HG03378 (cell line): ENCODE measurements around the gene XAF1.
"Not testable (repeated sequence)": the region's sequence is repeated elsewhere in the genome, so short reads cannot be mapped to it uniquely, and the experiment has no call there.

Experiments used
- ATAC-seq: cut with Tn5 transposase; IDR thresholded peaks from one replicate; pipeline ENCODE4 v1.9.1; 2021; ENCODE audit warnings: mild to moderate bottlenecking, moderate library complexity; ENCODE audit not compliant: unreplicated experiment

The XAF1 gene

DNA sequence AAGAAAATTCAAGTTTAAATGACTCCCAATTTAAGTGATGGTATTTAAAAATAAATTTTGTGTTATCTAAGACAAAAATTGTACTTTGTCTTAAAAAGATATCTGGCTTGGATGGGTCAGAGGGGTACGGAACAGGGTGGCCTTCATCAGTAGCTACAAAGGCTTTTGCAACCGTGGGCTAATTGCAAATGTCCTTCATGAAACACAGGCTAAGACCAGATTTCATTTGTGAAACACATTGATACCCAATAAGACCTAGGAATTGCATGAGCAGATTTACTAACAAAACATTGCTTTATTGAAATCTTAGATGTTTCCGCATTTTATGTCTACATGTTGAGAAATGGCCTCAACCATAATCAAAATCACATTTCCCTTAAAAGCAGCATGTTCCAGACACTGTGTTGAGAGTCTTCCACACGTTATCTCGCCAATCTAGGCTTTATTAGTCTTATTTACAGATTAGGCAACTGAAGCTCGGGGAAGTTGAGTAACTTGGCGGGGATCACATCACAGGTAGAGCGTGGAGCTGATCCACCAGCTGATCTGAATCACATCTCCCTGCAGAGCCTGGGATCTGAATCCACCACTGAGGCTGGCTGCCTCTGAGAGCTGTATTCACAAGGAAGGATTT, 42.0 kb downstream of the XAF1 start:
- no peak for ATAC-seq

DNA sequence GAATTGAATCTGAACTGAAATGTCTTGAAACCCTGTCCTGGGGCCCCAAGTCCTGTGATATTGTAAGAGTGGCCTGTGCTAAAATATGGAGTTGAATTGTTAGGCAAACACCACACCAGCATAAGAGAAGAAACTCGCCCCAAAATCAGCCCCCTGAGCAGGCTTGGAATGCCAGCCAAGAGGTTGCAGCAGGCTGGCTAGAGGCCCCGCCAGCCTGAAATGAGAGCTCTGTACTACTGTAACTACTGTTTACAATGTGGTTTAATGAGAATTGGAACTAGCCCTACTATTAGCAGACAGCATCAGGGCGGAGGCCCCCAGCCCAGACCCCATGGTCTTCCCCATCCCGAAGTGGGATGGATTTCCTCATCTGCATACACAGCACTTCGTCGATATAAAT, 43.9 kb downstream of the XAF1 start:
- no peak for ATAC-seq

DNA sequence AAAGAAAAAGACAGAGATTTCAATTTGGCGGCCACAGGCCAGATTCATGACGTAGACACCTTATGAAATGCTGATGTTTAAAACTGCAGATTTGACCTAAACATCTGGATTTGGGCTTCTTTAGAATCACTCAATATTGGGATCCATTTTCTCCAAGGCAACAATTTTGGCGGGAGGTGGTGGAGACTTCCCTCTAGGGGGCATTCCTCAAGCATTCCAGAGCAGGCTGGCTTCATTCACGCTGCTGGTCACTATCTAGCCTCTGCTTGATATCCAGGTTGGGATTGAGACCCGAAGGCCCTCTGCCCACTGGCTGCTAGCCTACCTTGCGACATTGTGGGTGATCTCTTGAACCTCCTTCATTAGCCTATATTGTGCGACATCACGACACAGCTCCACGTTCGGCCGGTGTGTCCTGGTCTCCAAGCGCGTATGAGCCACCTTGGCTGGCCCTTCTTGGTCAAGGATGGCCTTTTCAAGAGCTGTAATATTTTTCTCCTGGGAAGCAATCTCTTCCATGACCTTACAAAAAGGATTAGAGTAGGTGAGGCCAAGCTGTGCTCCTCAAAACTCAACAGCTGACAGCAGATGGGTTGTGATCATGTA, 44.7 kb downstream of the XAF1 start:
- ATAC-seq, result no peak

DNA sequence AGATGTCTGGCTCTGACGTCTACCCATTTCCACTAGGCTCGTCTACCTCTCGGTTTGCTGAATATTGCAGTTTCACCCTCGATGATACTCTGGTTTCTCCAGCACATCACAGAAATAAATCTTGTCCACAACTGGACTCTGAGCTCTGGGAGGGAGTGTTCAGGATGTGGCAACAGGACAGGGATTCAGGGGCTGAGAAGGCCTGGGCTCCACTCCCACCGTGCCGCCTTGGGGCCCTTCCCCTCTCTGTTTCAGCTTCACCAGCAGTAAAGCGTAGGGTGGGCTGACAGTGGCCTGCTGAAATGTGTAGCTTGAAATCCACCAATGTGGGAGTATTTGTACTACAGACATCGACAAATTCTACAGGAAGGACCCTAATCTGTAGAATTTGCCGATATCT, 55.7 kb downstream of the XAF1 start:
- no peak for ATAC-seq

DNA sequence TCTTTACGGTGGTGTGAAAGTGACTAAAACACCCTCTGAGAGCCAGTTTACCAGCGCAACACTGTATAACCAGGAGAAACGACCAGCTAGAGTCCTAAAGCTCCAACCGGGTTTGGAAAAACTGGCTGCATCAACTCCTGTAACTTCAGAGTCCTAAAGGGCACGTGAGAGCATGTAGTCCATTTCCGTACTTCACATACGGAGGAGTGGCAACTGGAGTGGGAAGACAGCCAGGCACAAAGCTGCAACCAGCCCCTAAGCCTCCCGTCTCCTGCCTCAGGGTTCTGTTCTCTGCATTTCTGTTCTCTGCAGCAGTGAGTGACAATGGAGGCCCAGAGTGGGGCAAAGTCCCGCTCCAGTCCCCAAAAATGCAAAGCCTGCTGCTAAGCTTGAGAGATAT, 56.4 kb downstream of the XAF1 start:
- ATAC-seq, result no peak

DNA sequence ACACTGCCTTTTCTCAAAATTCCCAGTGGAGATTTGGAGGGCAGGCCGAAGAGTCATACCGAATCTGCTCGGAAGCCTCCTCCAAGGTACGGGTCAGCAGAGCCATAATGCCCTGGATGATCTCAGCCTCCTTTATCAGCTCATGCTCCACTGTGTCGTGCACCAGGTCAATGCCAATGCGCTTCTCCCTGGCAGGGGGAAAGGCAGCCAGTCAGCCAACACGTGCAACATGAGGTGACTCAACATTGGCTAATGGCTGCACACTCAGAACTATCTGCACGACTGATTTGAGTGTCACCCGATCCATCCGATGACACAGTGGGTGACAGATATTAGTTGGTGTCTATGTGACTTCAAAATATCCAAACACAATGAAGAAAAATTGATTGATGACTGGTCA, 59.9 kb downstream of the XAF1 start:
- ATAC-seq, result no peak

DNA sequence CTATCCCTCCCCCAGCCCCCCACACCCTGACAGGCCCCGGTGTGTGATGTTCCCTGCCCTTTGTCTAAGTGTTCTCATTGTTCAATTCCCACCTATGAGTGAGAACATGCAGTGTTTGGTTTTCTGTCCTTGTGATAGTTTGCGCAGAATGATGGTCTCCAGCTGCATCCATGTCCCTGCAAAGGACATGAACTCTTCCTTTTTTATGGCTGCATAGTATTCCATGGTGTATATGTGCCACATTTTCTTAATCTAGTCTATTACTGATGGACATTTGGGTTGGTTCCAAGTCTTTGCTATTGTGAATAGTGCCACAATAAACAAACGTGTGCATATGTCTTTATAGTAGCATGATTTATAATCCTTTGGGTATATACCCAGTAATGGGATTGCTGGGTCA, 60.5 kb downstream of the XAF1 start:
- ATAC-seq, result not testable (repeated sequence)

DNA sequence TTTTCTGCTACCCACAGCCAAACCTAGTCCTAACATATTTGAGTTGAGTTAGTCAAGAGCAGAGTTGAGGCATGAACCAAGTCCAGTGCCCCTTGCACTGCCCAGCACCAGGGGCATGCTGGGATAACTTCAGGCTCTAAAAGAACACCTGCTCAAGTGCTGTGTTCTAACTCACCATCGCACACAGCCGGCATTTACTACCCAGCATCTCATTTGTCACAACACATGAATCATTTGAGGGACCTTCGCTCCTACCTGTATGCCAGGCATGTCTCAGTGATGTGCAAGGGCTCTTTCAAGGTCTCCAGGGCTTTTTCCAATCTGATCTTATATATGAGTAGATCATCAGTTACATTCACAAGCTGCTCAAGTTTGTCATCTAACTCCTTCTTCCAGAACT, 63.1 kb downstream of the XAF1 start:
- no peak for ATAC-seq

DNA sequence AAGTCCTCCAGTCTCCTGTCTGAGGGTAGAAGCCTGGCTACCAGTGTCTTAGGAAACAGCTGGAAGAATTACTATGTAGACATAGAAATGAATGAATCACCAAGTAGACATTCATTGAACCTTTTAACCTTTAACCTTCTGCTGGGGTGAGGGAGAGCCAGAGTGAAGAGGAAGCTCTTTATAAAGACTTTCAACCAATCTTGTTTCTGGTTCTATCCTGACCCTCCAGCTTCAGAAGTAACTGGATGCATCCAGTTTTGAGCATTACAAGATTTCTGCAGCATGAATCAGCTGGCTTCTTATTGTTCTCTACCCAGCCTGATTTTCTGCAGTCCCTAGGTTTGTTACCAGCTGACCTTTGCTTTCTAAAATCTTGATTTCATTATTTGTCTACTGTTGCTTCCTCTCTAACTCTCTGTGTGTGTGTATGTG, 67.2 kb downstream of the XAF1 start:
- no peak for ATAC-seq
